Ascending aorta (tissue), 2 donors: ENCODE results near the gene RBP3. TPM values are rescaled to one million over a fixed set of nuclear protein-coding genes. Genes with fewer than 3 reads are reported as not detected.
"Not testable (repeated sequence)": the region's sequence is repeated elsewhere in the genome, so short reads cannot be mapped to it uniquely, and the experiment has no call there.

Experiments
- DNase-seq, 2 donors: peaks; one replicate each; pipeline ENCODE4 v3.0.0-alpha.2; 2019; ENCODE audit warnings: low spot score in 2 of 2
- H3K27ac ChIP-seq, 2 donors: fragments of 200-600 bp; sonication (generic); one replicate each; pipeline ENCODE4 v1.5.1; 2016 to 2017; ENCODE audit warnings: mild to moderate bottlenecking in 1 of 2
- H3K27me3 ChIP-seq: fragments of 200-600 bp; sonication (generic); one replicate; pipeline ENCODE4 v1.5.1; 2017
- H3K36me3 ChIP-seq, 2 donors: fragments of 200-600 bp; sonication (generic); one replicate each; pipeline ENCODE4 v1.5.1; 2016
- H3K4me1 ChIP-seq, 2 donors: fragments of 200-600 bp; sonication (generic); one replicate each; pipeline ENCODE4 v1.5.1; 2016 to 2017; ENCODE audit warnings: mild to moderate bottlenecking in 1 of 2
- H3K4me3 ChIP-seq, 2 donors: fragments of 200-600 bp; sonication (generic); one replicate each; pipeline ENCODE4 v1.5.1; 2016 to 2017; ENCODE audit warnings: mild to moderate bottlenecking in 1 of 2
- H3K9me3 ChIP-seq, 2 donors: fragments of 200-600 bp; sonication (generic); one replicate each; pipeline ENCODE4 v1.5.1; 2016
- CTCF ChIP-seq, 3 experiments: fragments of 200-600 bp in 2 of 3; fragments of 450-650 bp in 1 of 3; sonication (generic) in 2 of 3; IDR thresholded peaks; one replicate each; pipeline ENCODE4 v1.5.1; 2016 to 2019; ENCODE audit warnings: antibody characterized with exemption in 3 of 3, mild to moderate bottlenecking in 1 of 3, moderate library complexity in 1 of 3
- intact Hi-C: fragments of 100-400 bp; cut with DNase I; formaldehyde crosslinking; loops from one replicate; pipeline ENCODE4 v1.15.1; 2023
- total RNA-seq: library from RNA; depleted of rRNA; stranded (reverse); fragments of >200 nt; gene quantifications from one replicate; pipeline ENCODE4 v1.1.0, GENCODE V29; 2016

Gene RBP3
- total RNA-seq, 1 donor from 2014 or later, result not detected

DNA sequence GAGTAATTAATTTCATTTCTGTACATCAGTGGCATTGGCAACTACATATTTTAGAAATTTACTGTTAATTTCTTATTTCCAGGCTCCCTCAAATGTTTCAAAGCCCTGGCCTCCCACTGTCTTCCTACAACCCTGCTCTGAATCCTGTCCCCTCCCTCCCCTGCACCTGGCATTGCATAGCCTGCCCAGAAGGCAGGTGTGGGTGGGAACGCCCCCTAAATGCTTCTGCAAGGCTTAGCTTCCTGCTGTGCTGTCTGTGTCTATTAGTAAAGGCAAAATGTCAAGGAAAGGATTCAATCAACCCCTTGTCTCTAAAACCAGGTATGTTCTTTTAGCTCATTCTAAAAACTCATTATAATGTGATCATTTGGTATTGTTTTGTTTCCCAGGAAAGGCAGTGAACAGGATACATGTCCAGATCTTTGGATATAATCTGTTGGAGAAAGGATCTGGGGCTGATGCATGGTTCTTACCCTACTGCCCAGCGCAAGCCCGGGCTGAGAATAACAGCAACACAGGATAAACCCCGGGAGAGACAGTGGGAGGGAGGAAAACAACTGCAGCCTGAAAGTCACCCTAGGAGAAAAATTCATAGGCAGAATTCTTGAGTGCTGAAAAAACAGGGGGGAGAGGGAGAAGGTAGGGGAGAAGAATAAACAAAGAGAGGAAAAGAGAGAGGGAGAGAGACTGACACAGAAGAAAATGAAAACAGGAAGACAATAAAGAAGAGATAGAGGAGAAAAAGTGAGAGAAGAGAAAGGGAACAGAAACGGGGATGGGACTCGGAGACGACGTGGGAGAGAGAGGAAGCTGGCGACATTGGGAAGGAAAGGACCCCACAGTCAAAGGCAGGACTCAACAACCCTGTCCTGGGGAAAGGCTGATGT lies 35.3 kb downstream of the RBP3 start:
- no peak overlapping the region for H3K27ac ChIP-seq
- peaks cover 0 to 5% of the 10 kb centered on the region in 2 donors for H3K4me1 ChIP-seq

GRCh38 chr10:47384148-47384921 lies 36.2 kb downstream of the RBP3 start, which contains the start of gene ZNF488:
Gene ZNF488, minus strand, starts transcription at chr10:47384293. Its CDS starts 15,464 bp downstream, at chr10:47368829.
- H3K4me1 ChIP-seq, result peaks cover 0 to 5% of the 10 kb centered on the region in 2 donors

More for the DNA sequence above, 35.3 kb downstream of the RBP3 start:
- H3K27me3 ChIP-seq, result no peaks in the 10 kb centered on the region
- H3K9me3 ChIP-seq, result no peaks in the 10 kb centered on the region
- no peak for DNase-seq
- no peak for TF ChIP-seq CTCF (IDR thresholded peaks at IDR 0.05)
- no peaks in the 10 kb centered on the region for H3K36me3 ChIP-seq
- H3K4me3 ChIP-seq, result peak overlapping the region; percentile 77 to 82
- intact Hi-C loops, result no loop called here

GRCh38 chr10:47386104-47386503 lies 37.9 kb downstream of the RBP3 start:
- H3K27ac ChIP-seq, H3K27me3 ChIP-seq, H3K36me3 ChIP-seq, H3K9me3 ChIP-seq, H3K4me3 ChIP-seq, H3K4me1 ChIP-seq, DNase-seq: not testable (repeated sequence)
- intact Hi-C loops, result loop anchor here (5.0 kb wide), 1 partner anchor 219 kb away; no protein-coding TSS in a partner anchor

More at GRCh38 chr10:47384148-47384921, 36.2 kb downstream of the RBP3 start, which contains the start of gene ZNF488:
- DNase-seq, result peak in 1 of 2 donors; percentile 86
- Histone ChIP-seq H3K9me3 (no peaks in the 10 kb centered on the region), H3K4me3 (peak within 1 kb of the TSS; percentile 77 to 82), H3K27ac (peak within 1 kb of the TSS; percentile 69 to 79), H3K36me3 (no peaks in the 10 kb centered on the region), H3K27me3 (no peaks in the 10 kb centered on the region)
- TF ChIP-seq CTCF (IDR thresholded peaks at IDR 0.05), result no peak
- intact Hi-C loops, result no loop called here

GRCh38 chr10:47388879-47389278 lies 40.7 kb downstream of the RBP3 start:
- H3K4me3 ChIP-seq, result no peak overlapping the region

DNA sequence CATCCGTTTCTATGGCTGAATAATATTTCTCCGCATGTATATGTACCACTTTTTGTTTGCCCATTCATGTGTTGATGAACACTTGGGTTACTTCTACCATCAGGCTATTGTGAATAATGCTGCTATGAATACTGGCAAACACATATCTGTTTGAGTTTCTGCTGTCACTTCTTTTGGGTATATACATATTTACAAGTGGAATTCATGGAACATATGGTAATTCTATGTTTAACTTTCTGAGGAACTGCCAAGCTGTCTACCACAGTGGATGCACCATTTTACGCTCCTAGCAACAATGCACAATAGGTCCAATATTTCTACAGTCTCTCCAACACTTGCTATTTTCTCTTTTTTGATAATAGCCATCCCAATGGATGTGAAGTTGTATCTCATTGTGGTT lies 41.5 kb downstream of the RBP3 start:
- peaks cover 0 to 3% of the 10 kb centered on the region in 2 donors for H3K4me1 ChIP-seq
- DNase-seq, result no peak
- no peaks in the 10 kb centered on the region for H3K36me3 ChIP-seq
- no peak for TF ChIP-seq CTCF (IDR thresholded peaks at IDR 0.05)
- H3K9me3 ChIP-seq, result no peaks in the 10 kb centered on the region
- H3K27me3 ChIP-seq, result no peaks in the 10 kb centered on the region
- intact Hi-C loops, result loop anchor here (5.0 kb wide), 1 partner anchor 222 kb away; no protein-coding TSS in a partner anchor
- H3K4me3 ChIP-seq, result no peak overlapping the region
- no peak overlapping the region for H3K27ac ChIP-seq

More at GRCh38 chr10:47388879-47389278, 40.7 kb downstream of the RBP3 start:
- no peaks in the 10 kb centered on the region for H3K9me3 ChIP-seq
- TF ChIP-seq CTCF (IDR thresholded peaks at IDR 0.05), result no peak
- intact Hi-C loops, result loop anchor here (5.0 kb wide), 1 partner anchor 222 kb away; no protein-coding TSS in a partner anchor
- no peak overlapping the region for H3K27ac ChIP-seq
- H3K36me3 ChIP-seq, result no peaks in the 10 kb centered on the region
- H3K4me1 ChIP-seq, result peaks cover 0 to 5% of the 10 kb centered on the region in 2 donors
- DNase-seq, result no peak
- H3K27me3 ChIP-seq, result no peaks in the 10 kb centered on the region
